ENCODE data around the gene ZFP92.

- TF ChIP-seq POLR2AphosphoS5 (IDR thresholded peaks at IDR 0.05) (no peak), CTCF (IDR thresholded peaks at IDR 0.05; ENCODE audit: poor library complexity, severe bottlenecking) (no peak), EP300 (conservative IDR thresholded peaks at IDR 0.05; ENCODE audit: poor library complexity, severe bottlenecking) (no peak), SMC3 (conservative IDR thresholded peaks at IDR 0.05; ENCODE audit: poor library complexity) (no peak), EZH2 (IDR thresholded peaks at IDR 0.05; ENCODE audit: borderline replicate concordance, insufficient read depth, low read length, poor library complexity, severe bottlenecking) (no peak), TAF1 (IDR thresholded peaks at IDR 0.05; ENCODE audit: low read depth) (no peak), RAD21 (conservative IDR thresholded peaks at IDR 0.05) (no peak)
Observed at GRCh38 chrX:153396320-153397195, 14.7 kb upstream of the ZFP92 start.

Data from neural cell (in vitro differentiated cells).